Subcutaneous adipose tissue (tissue), 4 donors: ENCODE measurements around the gene SNAP47. TPM values are rescaled to one million over a fixed set of nuclear protein-coding genes. Genes with fewer than 3 reads are reported as not detected.

ENCODE experiments used
- total RNA-seq, 4 donors: library from RNA; depleted of rRNA; stranded (reverse); fragments of >200 nt; gene quantifications; one replicate each; pipeline ENCODE4 v1.1.0, GENCODE V29; 2016
- TF ChIP-seq, protein P1 (sequence below): fragments of 450-650 bp; IDR thresholded peaks from one replicate; pipeline ENCODE4 v1.5.1; 2016; ENCODE audit warnings: low read depth, mild to moderate bottlenecking, control low read depth, antibody characterized with exemption, moderate library complexity

Gene SNAP47
- total RNA-seq, 4 donors from 2014 or later = 18.3 to 24.5 (median 22.6) TPM

DNA sequence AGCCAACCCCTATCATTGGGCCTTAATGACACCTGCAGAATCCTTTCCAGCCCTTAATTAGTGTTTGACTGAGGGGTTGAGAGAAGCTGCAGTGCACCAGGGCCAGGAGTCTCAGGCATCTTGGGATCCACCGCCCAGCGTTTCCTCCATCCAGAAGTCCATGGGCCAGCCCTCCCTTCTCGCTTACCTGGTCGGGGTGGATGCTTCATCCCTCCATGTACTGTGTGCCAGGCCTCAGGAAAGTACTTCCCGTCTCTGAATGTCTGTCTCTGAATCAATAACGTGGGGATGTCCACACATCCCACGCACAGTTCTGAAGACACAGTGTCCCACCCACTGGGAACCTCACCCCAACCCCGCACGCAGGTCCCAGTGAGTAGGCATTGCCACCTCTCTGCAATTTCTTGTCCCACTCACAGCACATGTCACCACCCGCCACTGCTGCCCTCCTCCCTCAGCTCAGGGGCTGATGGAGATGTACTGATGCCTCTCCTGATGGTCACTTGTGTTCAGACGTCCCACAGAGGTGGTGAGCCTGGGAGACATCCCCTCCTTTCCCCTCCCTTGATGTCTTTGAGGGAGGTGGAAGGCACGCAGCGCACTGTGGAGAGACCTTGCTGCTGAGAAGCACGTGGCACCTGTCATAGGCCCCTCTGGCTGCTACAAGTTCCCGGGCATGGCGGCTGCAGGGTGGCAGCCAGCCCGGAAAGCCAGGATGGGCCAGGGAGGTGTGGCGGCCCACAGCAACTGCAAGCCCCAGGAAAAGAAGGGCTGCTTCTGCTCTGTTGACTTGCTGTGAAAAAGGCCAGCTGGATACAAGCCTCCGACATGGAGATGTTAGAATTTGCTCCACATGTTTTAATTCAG is 50.8 kb downstream of the SNAP47 start:
- TF ChIP-seq, protein P1, sequence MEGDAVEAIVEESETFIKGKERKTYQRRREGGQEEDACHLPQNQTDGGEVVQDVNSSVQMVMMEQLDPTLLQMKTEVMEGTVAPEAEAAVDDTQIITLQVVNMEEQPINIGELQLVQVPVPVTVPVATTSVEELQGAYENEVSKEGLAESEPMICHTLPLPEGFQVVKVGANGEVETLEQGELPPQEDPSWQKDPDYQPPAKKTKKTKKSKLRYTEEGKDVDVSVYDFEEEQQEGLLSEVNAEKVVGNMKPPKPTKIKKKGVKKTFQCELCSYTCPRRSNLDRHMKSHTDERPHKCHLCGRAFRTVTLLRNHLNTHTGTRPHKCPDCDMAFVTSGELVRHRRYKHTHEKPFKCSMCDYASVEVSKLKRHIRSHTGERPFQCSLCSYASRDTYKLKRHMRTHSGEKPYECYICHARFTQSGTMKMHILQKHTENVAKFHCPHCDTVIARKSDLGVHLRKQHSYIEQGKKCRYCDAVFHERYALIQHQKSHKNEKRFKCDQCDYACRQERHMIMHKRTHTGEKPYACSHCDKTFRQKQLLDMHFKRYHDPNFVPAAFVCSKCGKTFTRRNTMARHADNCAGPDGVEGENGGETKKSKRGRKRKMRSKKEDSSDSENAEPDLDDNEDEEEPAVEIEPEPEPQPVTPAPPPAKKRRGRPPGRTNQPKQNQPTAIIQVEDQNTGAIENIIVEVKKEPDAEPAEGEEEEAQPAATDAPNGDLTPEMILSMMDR = no peak

DNA sequence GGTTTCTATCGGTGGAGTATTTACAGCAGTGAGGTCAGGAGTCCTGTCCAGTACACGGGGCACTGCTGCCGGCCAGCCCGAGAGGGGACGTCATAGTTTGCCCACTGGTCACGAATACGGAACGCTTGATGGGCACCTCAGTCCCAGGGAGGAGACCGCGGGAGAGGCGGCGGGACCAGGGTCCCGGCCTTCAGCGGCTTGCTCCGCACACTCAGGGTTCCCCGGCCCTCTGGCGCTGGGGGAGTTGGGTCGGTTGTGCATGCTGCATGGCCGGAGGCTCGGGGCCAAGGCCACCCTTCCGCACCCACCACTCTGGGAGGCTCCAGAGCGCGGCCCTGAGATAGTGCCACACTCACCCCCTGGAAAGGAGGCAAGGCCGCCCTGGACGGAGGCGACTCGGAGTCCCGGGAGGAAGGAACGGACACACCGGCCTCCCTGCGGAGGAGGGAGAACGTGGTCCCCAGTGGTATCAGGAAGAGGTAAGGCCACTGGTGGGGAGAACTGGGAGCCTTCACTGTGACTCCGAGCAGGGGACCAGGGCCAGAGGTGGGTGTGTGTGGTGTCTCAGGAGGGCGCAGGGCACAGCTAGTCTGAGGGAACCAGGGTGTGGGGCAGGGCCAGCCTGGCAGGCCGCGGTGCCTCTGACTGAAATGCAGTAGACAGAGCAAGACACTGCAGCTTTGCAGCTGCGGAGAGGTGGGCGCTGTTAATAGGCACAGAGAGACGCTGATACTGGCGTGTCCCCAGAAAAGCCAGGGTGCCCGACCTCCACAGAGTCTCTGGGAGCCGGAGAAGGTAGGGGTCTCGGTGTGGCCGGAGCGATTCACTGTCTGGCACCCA is 51.7 kb downstream of the SNAP47 start:
- TF ChIP-seq, protein P1 = no peak

DNA sequence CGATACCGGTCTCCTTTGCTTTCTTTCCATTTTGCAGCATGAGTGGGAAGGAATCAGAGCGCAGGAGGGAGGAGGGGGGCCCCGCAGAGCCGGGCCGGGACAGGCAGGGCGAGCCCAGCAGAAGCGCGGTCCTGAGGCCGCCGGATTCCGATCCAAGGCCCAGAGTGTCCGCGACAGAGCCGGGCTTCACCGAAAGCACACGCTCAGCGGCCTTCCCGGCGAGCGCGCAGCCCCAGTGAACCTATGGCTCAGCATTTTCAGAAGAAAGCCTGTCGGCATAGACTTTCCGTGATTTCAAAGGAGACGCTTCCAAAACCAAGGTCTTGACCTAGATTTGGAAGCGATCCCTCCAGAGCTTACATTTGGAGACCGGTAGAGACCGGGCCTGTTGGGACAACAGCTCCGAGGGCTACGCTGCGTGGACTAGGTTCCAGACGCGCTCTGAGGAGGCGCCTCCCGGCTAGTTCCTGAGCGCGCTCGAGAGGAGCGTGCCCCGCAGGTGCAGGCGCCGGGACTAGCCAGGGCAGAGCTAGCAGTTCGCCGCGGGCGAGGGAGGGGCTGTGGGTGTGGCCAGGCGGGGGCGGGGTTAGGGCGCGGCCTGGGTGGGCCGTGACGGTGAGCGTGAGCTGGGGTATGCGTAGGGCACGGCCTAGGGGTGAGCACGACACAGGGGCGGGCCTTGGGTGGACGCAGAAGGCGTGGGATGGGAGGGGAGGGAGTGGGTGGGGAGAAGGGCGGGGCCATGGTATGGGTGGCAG is 52.5 kb downstream of the SNAP47 start:
- TF ChIP-seq, protein P1 = no peak

DNA sequence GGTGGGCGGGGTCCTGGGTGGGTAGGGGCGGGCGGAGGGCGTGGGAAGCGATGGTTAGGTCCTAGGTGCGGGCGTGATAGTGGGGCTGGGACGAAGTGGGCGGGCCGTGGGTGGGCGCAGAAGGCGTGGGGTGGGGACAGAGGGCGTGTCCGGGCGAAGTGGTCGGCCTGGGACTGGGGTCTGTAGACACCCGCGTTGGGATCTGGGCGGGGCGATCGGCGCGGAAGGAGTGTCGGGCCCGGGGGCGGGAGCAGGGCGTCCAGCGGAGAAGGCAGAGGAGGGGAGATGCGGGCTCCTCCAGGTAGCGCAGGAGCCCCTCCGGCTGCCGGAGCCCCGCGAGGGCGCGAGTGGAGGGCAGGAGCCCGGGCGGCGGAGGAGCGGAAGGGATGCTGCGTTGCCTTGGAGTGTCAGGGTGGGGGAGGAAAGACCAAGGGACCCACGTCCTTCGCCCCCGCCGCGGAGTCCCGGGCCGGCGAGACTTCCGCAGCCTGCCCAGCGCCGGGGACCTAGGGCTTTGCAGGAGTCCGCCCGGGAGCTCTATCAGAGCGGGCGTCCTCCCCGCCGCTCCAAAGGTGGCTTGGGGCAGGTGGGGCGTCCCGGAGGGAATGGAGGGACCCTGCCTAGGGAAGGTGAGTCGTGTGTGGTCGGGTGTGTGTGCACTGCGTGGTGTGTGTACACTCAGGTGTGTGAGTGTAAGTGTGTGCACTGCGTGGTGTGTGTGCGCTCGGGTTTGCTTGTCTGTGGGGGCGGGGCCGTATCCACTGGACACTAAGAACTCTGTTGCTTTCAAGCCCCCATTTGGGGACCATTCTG is 53.2 kb downstream of the SNAP47 start:
- TF ChIP-seq, protein P1 = no peak

DNA sequence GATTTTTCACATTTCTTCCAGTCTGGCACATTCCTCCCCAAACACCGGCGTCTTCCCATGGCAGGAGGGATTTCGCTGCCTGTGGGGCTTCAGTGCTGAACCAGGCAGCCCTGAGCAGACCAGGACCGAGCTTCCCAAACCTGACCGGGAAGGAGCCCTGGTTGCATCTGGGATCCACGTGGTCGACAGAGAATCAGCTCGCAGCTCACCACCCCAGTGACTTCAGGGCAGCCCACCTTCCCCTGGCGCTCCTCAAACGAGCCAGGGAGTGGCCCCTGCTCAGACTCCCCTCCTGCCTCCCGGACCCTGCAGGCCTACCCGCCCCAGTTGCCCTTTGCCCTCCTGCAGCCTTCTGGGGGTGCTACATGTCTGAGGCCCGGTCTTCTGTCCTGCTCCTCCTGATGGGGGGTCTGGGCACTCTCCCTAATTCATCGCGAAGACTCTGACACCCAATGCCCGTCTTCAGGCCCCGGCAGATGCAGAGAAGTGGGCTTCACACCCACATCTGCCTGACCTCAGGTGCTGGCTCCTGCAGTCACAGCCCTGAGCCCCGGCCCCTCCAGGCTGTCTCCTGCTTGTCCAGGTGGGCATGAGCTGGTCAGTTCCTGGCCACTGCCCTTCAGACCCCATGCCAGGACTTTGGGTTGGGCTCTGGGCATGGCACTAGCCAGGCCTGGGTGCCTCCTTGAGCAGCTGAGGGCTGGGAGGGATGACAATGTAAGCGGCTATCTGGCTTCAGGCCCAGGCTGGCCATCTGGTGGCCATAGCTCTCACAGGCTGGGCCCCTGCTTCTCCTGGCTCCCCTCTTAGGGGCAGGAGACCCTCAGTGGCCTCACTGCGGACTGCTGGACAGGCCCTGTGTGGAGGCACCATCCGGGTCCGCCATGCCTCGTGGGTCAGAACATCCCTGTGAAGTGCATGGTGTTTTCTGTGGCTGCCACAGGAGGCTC is 54.1 kb downstream of the SNAP47 start:
- TF ChIP-seq, protein P1 = no peak

DNA sequence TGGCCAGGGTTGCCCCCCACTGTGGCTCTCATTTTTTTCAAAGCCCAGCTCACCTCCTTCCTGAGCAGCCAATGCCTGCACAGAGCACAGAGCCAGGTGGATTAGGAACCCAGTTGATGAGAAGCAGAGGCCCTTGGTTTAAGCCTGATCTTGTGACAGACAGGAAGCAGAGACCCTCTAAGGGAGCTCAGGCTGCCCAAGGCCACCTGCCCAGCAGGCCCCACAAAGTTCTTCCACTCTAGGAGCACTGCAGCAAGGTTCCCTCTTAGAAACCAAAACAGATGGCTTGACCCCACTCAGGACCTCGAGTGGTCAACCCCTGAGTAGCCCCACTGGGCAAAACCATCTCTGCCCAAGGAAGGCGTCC is 54.8 kb downstream of the SNAP47 start:
- TF ChIP-seq, protein P1 = no peak
